ENCODE data around the gene RPL36. TPM values are rescaled to one million over a fixed set of nuclear protein-coding genes. Genes with fewer than 3 reads are reported as not detected.

Gene RPL36
- total and polyA plus RNA-seq, 2 of the 8 experiments (the other 6 are each of a cell fraction or from before 2014, with no cell fraction given), result 951 to 1,075 TPM

DNA sequence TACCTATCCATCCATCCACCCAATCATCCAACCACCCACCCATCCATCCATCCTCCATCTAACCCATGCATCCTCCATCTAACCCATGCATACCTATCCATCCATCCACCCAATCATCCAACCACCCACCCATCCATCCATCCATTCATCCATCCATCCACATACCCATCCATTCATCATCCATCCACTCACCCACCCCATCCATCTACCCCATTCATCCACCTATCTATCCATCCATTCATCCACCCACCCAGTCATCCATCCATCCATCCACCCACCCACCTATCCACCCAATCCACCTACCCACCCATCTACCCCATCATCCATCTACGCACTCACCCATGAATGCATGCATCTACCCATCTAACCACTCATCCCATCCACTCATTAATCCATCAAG lies 16.3 kb upstream of the RPL36 start:
- Histone ChIP-seq H2BK15ac (ENCODE audit: low read length) (no peak overlapping the region), H3K27ac (ENCODE audit: low read depth, low read length) (no peak overlapping the region), H4K8ac (ENCODE audit: extremely low read depth, insufficient read depth, low read length) (no peak overlapping the region), H2AFZ (ENCODE audit: low read length) (no peak overlapping the region), H3K79me2 (ENCODE audit: control insufficient read depth in 1 of 2, insufficient read depth in 2 of 2, low read length in 2 of 2) (no peaks in the 10 kb centered on the region), H3K23ac (ENCODE audit: insufficient read length) (no peak overlapping the region), H3K4me3 (ENCODE audit: extremely low read depth in 1 of 4, insufficient read depth in 2 of 4, low read depth in 3 of 4, low read length in 4 of 4) (no peak overlapping the region), H3K14ac (ENCODE audit: insufficient read length) (no peak overlapping the region), H3K9me3 (ENCODE audit: insufficient read depth in 2 of 2, low read depth in 1 of 2, low read length in 1 of 2) (no peaks in the 10 kb centered on the region), H3K23me2 (ENCODE audit: low read depth, low read length) (peaks cover 7% of the 10 kb centered on the region; the same call in 1 of the 2 replicates), H3K56ac (replicated peaks; ENCODE audit: insufficient read length, low read depth, low read length) (no peak overlapping the region), H4K20me1 (replicated peaks in 1 of 2; ENCODE audit: control insufficient read depth in 1 of 2, insufficient read depth in 2 of 2, low read length in 2 of 2) (peaks cover 0 to 3% of the 10 kb centered on the region in 2 experiments), H2AK5ac (ENCODE audit: low read depth, low read length) (no peak overlapping the region), H3K9ac (replicated peaks in 1 of 4; ENCODE audit: extremely low read depth in 1 of 4, low read depth in 3 of 4, low read length in 3 of 4) (no peak overlapping the region), H4K91ac (replicated peaks; ENCODE audit: insufficient read length, low read length) (no peak overlapping the region), H4K5ac (ENCODE audit: insufficient read length, low read depth, low read length) (no peak overlapping the region), H3K4ac (replicated peaks; ENCODE audit: insufficient read length, low read depth, low read length) (no peak overlapping the region), H2BK120ac (replicated peaks; ENCODE audit: low read depth, low read length) (no peak overlapping the region), H3K27me3 (replicated peaks in 1 of 4; ENCODE audit: control insufficient read depth in 3 of 4, extremely low read depth in 1 of 4, insufficient read depth in 3 of 4, low read length in 3 of 4) (no peaks in the 10 kb centered on the region), H2BK12ac (ENCODE audit: low read depth, low read length) (no peak overlapping the region), H2BK20ac (ENCODE audit: low read length) (no peak overlapping the region), H3K4me1 (replicated peaks in 1 of 4; ENCODE audit: control insufficient read depth in 3 of 4, insufficient read depth in 4 of 4, low read length in 3 of 4) (peaks cover 0 to 3% (median 0%) of the 10 kb centered on the region in 4 experiments; a peak in 1 of 7 replicates), H3K4me2 (ENCODE audit: insufficient read depth in 1 of 2, low read depth in 2 of 2, low read length in 2 of 2) (no peak overlapping the region), H3K36me3 (ENCODE audit: control insufficient read depth in 2 of 4, insufficient read depth in 4 of 4, low read length in 3 of 4) (peaks cover 9 to 13% (median 12%) of the 10 kb centered on the region in 4 experiments), H3K18ac (ENCODE audit: extremely low read depth, low read length) (no peak overlapping the region), H2BK5ac (ENCODE audit: low read depth, low read length) (no peak overlapping the region), H3K79me1 (ENCODE audit: low read depth, low read length) (no peaks in the 10 kb centered on the region; the same call in 1 of the 2 replicates)
- FAIRE-seq, result no peak
- no peak for DNase-seq (ENCODE audit: low read depth in 1 of 2, low spot score in 2 of 2)
- ChIA-PET POLR2A (ENCODE audit: partially characterized antibody) (no interaction called here), CTCF (ENCODE audit: partially characterized antibody) (no interaction called here)
- WGBS, 2 experiments (ENCODE audit: extremely low coverage in 1 of 2, insufficient coverage in 1 of 2, insufficient read length in 1 of 2, insufficient replicate concordance in 2 of 2, low coverage in 1 of 2, low lambda C conversion rate in 2 of 2, missing lambda C conversion rate in 1 of 2), result 100% methylated on average over 1 of the region's 1 CpG
- no peak for TF ChIP-seq CBX5 (IDR thresholded peaks at IDR 0.05; ENCODE audit: low read depth, low read length)
- TF ChIP-seq EP300 (IDR thresholded peaks at IDR 0.05; ENCODE audit: borderline replicate concordance in 1 of 2, low read depth in 2 of 2, low read length in 2 of 2), result no peak
- TF ChIP-seq TAF7 (optimal IDR thresholded peaks at IDR 0.05; ENCODE audit: borderline replicate concordance, low read depth, low read length), result no peak
- no peak for TF ChIP-seq RFX5 (IDR thresholded peaks at IDR 0.05; ENCODE audit: borderline replicate concordance, low read depth, low read length)
- TF ChIP-seq, protein P1, sequence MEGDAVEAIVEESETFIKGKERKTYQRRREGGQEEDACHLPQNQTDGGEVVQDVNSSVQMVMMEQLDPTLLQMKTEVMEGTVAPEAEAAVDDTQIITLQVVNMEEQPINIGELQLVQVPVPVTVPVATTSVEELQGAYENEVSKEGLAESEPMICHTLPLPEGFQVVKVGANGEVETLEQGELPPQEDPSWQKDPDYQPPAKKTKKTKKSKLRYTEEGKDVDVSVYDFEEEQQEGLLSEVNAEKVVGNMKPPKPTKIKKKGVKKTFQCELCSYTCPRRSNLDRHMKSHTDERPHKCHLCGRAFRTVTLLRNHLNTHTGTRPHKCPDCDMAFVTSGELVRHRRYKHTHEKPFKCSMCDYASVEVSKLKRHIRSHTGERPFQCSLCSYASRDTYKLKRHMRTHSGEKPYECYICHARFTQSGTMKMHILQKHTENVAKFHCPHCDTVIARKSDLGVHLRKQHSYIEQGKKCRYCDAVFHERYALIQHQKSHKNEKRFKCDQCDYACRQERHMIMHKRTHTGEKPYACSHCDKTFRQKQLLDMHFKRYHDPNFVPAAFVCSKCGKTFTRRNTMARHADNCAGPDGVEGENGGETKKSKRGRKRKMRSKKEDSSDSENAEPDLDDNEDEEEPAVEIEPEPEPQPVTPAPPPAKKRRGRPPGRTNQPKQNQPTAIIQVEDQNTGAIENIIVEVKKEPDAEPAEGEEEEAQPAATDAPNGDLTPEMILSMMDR (IDR thresholded peaks at IDR 0.05; ENCODE audit: control extremely low read depth in 1 of 3, insufficient read depth in 1 of 3, low read depth in 1 of 3, low read length in 3 of 3), result no peak
- TF ChIP-seq ASH2L (IDR thresholded peaks at IDR 0.05; ENCODE audit: low read length), result no peak
- no peak for TF ChIP-seq RBBP5 (IDR thresholded peaks at IDR 0.05; ENCODE audit: borderline replicate concordance, low read depth, low read length)
- TF ChIP-seq, protein P2, sequence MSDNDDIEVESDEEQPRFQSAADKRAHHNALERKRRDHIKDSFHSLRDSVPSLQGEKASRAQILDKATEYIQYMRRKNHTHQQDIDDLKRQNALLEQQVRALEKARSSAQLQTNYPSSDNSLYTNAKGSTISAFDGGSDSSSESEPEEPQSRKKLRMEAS (IDR thresholded peaks at IDR 0.05), result no peak
- no peak for TF ChIP-seq EGR1 (IDR thresholded peaks at IDR 0.05; ENCODE audit: borderline replicate concordance, low read depth, low read length)
- TF ChIP-seq SUZ12 (IDR thresholded peaks at IDR 0.05; ENCODE audit: low read length), result no peak
